BLaER1 (cell line): ENCODE results near the gene CDS1.

Experiments used
- H3K27ac ChIP-seq: shearing (Covaris generic); formaldehyde crosslinking; 2 replicates; pipeline ENCODE4 v1.8.1; 2022
- H3K27me3 ChIP-seq: shearing (Covaris generic); formaldehyde crosslinking; 2 replicates; pipeline ENCODE4 v1.8.1; 2022
- H3K36me3 ChIP-seq: shearing (Covaris generic); formaldehyde crosslinking; 2 replicates; pipeline ENCODE4 v1.8.1; 2022
- H3K4me1 ChIP-seq: shearing (Covaris generic); formaldehyde crosslinking; 2 replicates; pipeline ENCODE4 v1.8.1; 2022
- H3K4me2 ChIP-seq: shearing (Covaris generic); formaldehyde crosslinking; 2 replicates; pipeline ENCODE4 v1.8.1; 2022
- H3K4me3 ChIP-seq: shearing (Covaris generic); formaldehyde crosslinking; 2 replicates; pipeline ENCODE4 v1.8.1; 2022
- H3K9ac ChIP-seq: shearing (Covaris generic); formaldehyde crosslinking; 2 replicates; pipeline ENCODE4 v1.8.1; 2022
- H3K9me3 ChIP-seq: shearing (Covaris generic); formaldehyde crosslinking; 2 replicates; pipeline ENCODE4 v1.8.1; 2022
- H4K20me1 ChIP-seq: shearing (Covaris generic); formaldehyde crosslinking; 2 replicates; pipeline ENCODE4 v1.8.1; 2022
- Cebpa-rat ChIP-seq: shearing (Covaris generic); IDR thresholded peaks from 2 replicates; pipeline ENCODE4 v1.8.1; 2022

CDS1 gene

DNA sequence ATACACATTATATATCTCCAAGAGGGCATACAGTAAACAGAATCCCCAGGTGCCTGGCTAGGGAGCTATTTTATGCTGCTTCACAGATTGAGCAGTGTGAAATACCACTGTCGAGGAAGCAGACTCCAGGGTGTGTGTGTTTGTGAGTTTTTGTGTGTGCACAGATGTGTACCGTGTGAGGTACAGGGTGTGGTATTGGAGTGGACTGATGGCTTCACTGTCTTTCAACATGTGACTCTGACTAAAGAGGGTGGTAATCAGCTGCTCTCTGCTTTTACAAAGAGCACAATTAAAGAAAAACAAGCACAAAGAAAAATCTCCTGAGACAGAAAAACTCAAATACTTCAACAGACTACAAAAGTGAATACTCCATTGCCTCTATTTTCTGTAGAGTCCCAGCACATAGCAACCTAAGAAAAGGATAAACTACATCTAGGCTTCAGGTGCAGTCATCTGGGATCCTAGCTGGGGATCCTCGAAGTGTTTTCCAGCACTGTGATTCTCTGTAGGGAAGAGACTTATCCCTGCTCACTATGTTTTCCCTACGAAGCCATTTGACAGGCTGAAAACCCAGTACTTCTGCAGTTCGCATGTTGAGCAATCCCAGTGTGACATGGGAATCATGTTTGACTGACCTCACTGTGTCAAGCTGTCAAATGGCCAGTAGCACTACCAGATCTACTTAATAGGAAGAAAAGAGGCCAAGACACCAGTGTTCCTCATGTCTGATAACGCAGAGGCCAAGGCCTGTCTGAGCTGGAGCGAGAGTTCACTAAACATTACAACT, 100.3 kb downstream of the CDS1 start:
- H3K4me2 ChIP-seq: no peak overlapping the region; the same call in 1 of the 2 replicates
- no peaks in the 10 kb centered on the region for H4K20me1 ChIP-seq
- no peak overlapping the region for H3K4me3 ChIP-seq
- H3K36me3 ChIP-seq: peaks cover 59% of the 10 kb centered on the region
- H3K27ac ChIP-seq: no peak overlapping the region
- H3K9me3 ChIP-seq: no peaks in the 10 kb centered on the region
- H3K4me1 ChIP-seq: peaks cover 42% of the 10 kb centered on the region
- no peak overlapping the region for H3K9ac ChIP-seq
- no peaks in the 10 kb centered on the region for H3K27me3 ChIP-seq
- TF ChIP-seq Cebpa-rat: no peak

DNA sequence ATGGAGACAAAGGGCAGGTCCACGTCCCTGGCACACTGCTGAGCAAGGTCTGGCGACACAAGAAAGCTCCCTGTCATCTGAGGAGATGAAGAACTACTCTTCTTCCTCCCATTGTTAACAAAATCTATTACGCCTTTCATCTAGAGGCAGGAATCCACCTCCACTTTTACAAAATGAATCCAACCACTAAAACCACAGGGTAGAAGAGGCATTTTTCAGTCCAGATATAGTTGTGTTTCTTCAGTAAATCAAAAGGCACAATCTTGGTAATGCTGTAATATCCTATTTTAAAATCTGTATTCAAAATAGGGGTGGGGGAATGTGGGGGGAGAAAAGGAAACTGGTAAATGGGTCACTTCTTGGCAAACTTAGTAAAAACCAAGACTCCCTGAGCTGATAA, 101.4 kb downstream of the CDS1 start:
- Histone ChIP-seq H3K27me3 (no peaks in the 10 kb centered on the region), H3K4me3 (no peak overlapping the region), H3K9me3 (no peaks in the 10 kb centered on the region), H3K4me2 (no peak overlapping the region), H3K9ac (no peak overlapping the region), H3K36me3 (peaks cover 56% of the 10 kb centered on the region), H4K20me1 (no peaks in the 10 kb centered on the region), H3K27ac (no peak overlapping the region), H3K4me1 (peaks cover 42% of the 10 kb centered on the region)
- TF ChIP-seq Cebpa-rat: no peak

DNA sequence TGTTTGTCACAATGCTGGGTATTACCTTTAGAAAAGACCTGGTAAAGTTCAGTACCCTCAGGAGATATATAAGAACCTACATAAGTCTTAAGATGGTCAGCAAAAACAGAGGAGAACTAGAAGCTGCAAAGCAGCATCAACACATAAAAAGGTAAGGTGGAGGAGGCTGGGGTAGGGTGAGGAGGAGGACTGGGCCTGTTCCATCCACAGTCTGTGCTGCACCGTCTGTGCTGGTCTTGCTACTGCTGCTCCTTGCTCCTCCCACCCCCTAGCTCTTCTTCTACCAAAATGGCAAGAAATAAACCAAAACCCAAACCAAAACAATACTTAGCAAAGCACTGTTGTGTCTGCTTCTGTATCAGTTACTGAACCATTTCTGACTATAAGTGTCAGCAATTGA, 102.2 kb downstream of the CDS1 start:
- H3K4me3 ChIP-seq: no peak overlapping the region
- H3K9ac ChIP-seq: no peak overlapping the region
- TF ChIP-seq Cebpa-rat: no peak
- no peaks in the 10 kb centered on the region for H3K9me3 ChIP-seq
- H4K20me1 ChIP-seq: no peaks in the 10 kb centered on the region
- peaks cover 55% of the 10 kb centered on the region for H3K36me3 ChIP-seq
- H3K27me3 ChIP-seq: no peaks in the 10 kb centered on the region
- peaks cover 42% of the 10 kb centered on the region for H3K4me1 ChIP-seq
- no peak overlapping the region for H3K4me2 ChIP-seq
- no peak overlapping the region for H3K27ac ChIP-seq

GRCh38 chr4:84688605-84689004, 105.7 kb downstream of the CDS1 start:
- Histone ChIP-seq H3K9me3 (no peaks in the 10 kb centered on the region), H3K4me1 (peaks cover 24% of the 10 kb centered on the region), H3K4me2 (no peak overlapping the region), H4K20me1 (no peaks in the 10 kb centered on the region), H3K27ac (no peak overlapping the region), H3K27me3 (no peaks in the 10 kb centered on the region), H3K4me3 (no peak overlapping the region), H3K9ac (no peak overlapping the region), H3K36me3 (peaks cover 68% of the 10 kb centered on the region)
- TF ChIP-seq Cebpa-rat: no peak

- H3K4me1 ChIP-seq: peaks cover 22% of the 10 kb centered on the region
- no peaks in the 10 kb centered on the region for H4K20me1 ChIP-seq
- no peaks in the 10 kb centered on the region for H3K27me3 ChIP-seq
- H3K4me3 ChIP-seq: no peak overlapping the region
- peaks cover 68% of the 10 kb centered on the region for H3K36me3 ChIP-seq
- H3K9me3 ChIP-seq: no peaks in the 10 kb centered on the region
- no peak for TF ChIP-seq Cebpa-rat
- no peak overlapping the region for H3K9ac ChIP-seq
- no peak overlapping the region for H3K27ac ChIP-seq
- H3K4me2 ChIP-seq: no peak overlapping the region
Measured at GRCh38 chr4:84689197-84689596, 106.3 kb downstream of the CDS1 start.

DNA sequence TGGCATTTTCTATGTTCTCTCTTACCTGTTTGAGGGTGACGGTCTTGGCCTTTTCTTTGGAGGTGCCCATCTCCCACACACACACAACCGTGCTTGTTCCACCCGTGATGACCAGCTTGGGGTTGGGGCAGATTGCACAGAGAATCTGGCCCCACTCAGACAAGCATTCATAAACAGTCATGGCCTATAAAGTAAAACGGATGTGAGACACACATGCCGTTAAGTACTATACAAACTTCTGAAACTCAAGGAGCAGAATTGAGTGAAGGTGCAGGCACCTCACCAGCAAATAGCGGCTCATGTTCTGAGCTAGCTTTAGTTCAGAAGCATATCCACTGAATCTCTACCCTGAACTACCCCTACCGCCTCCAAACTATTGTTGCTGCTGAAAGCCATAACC, 107.6 kb downstream of the CDS1 start:
- H3K36me3 ChIP-seq: peaks cover 70% of the 10 kb centered on the region
- no peaks in the 10 kb centered on the region for H4K20me1 ChIP-seq
- H3K27ac ChIP-seq: no peak overlapping the region
- H3K9ac ChIP-seq: no peak overlapping the region
- H3K4me3 ChIP-seq: no peak overlapping the region
- H3K4me1 ChIP-seq: peaks cover 11% of the 10 kb centered on the region
- no peak for TF ChIP-seq Cebpa-rat
- H3K9me3 ChIP-seq: no peaks in the 10 kb centered on the region
- no peak overlapping the region for H3K4me2 ChIP-seq
- no peaks in the 10 kb centered on the region for H3K27me3 ChIP-seq

DNA sequence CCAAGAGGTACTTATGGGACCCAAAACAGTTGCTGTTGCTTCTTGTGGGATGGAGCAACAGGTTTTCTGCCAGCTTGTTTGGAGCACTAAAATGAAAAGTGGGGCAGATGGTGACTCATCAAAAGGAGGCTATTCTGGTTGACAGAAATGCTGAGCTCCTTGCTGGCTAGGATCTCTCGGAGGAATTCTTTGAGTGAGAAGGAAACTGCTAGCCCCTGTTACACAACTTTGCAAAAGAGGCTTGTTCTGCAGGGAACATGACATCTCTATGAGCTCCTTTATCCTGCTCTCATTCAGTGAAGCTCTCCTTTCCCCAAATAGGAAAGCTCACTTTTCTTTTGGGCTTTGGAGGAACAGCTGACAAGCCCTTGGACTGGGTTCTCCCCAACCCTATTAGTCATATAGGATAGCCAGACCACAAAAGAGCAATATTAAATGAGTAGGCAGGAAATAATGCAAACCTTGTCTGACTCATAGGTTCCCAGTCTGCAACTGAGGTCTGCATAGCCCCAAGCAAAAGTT, 108.3 kb downstream of the CDS1 start:
- no peaks in the 10 kb centered on the region for H4K20me1 ChIP-seq
- H3K36me3 ChIP-seq: peaks cover 73% of the 10 kb centered on the region
- no peak overlapping the region for H3K9ac ChIP-seq
- no peaks in the 10 kb centered on the region for H3K9me3 ChIP-seq
- no peak overlapping the region for H3K27ac ChIP-seq
- no peak overlapping the region for H3K4me3 ChIP-seq
- H3K4me1 ChIP-seq: peaks cover 11% of the 10 kb centered on the region
- no peak overlapping the region for H3K4me2 ChIP-seq
- no peaks in the 10 kb centered on the region for H3K27me3 ChIP-seq
- TF ChIP-seq Cebpa-rat: no peak

GRCh38 chr4:84691800-84692199, 108.9 kb downstream of the CDS1 start:
- Histone ChIP-seq H3K4me3 (no peak overlapping the region), H3K4me1 (peaks cover 11% of the 10 kb centered on the region), H3K36me3 (peaks cover 72% of the 10 kb centered on the region), H3K4me2 (no peak overlapping the region), H3K27ac (no peak overlapping the region), H3K9me3 (no peaks in the 10 kb centered on the region), H4K20me1 (no peaks in the 10 kb centered on the region), H3K27me3 (no peaks in the 10 kb centered on the region), H3K9ac (no peak overlapping the region)
- no peak for TF ChIP-seq Cebpa-rat

GRCh38 chr4:84697159-84697558, 114.2 kb downstream of the CDS1 start:
- H3K4me2 ChIP-seq: no peak overlapping the region
- H3K36me3 ChIP-seq: peaks cover 77% of the 10 kb centered on the region
- H3K27ac ChIP-seq: no peak overlapping the region
- no peaks in the 10 kb centered on the region for H3K9me3 ChIP-seq
- TF ChIP-seq Cebpa-rat: no peak
- H3K9ac ChIP-seq: no peak overlapping the region
- H3K27me3 ChIP-seq: no peaks in the 10 kb centered on the region
- no peaks in the 10 kb centered on the region for H4K20me1 ChIP-seq
- no peak overlapping the region for H3K4me3 ChIP-seq
- H3K4me1 ChIP-seq: no peaks in the 10 kb centered on the region

- TF ChIP-seq Cebpa-rat: no peak
- H3K36me3 ChIP-seq: peaks cover 81% of the 10 kb centered on the region
Measured at GRCh38 chr4:84697615-84698201, 114.8 kb downstream of the CDS1 start.

More at GRCh38 chr4:84697615-84698201, 114.8 kb downstream of the CDS1 start:
- Histone ChIP-seq H3K27me3 (no peaks in the 10 kb centered on the region), H3K4me1 (no peaks in the 10 kb centered on the region), H4K20me1 (no peaks in the 10 kb centered on the region), H3K9ac (no peak overlapping the region), H3K4me2 (no peak overlapping the region), H3K27ac (no peak overlapping the region), H3K4me3 (no peak overlapping the region), H3K9me3 (no peaks in the 10 kb centered on the region)
